HG03135 (cell line): ENCODE results near the gene MT1X.

Experiments
- ATAC-seq: cut with Tn5 transposase; IDR thresholded peaks from one replicate; pipeline ENCODE4 v1.9.1; 2021; ENCODE audit warnings: mild to moderate bottlenecking, moderate library complexity; ENCODE audit not compliant: unreplicated experiment

MT1X gene

DNA sequence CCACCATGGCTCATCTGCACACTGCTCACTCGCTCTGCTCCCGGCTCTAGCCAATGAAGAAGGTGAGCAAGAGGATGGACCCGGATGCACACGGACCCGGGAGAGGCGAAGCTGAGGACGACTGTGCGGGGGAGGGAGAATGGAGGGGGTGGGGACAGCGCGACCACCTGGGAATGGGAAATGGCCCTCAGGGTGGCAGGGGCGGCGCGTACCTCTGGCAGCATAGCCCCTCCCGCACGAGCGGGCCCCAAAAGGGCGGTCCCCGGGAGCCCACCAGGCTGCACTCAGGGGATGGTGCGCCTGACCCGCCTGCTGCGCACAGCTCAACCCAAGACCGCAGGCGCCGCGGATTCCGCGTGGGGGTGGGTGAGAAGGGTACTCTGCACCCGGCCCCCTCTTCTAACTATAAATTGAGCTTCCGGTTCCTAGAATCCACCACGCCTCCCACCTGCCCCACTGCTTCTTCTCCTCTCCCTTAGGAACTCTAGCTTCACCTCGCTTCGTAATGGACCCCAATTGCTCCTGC is 6.5 kb upstream of the MT1X start:
- no peak for ATAC-seq

DNA sequence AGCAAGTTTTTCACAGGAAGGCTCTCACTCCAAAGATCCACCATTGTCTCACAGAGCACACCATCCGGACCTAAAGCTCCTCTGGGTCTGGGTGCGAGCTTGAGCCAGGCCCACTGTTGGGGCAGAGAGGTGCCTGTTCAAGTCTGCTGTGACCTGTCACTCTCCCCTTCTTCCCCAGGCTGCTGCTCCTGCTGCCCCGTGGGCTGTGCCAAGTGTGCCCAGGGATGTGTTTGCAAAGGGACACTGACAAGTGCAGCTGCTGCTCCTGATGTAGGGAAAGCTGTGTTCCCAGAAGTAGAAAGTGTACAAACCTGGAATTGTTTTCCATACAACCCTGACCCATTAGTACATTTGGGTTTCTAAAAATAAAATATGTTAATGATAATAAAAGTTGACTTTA is 4.8 kb upstream of the MT1X start:
- ATAC-seq = no peak

DNA sequence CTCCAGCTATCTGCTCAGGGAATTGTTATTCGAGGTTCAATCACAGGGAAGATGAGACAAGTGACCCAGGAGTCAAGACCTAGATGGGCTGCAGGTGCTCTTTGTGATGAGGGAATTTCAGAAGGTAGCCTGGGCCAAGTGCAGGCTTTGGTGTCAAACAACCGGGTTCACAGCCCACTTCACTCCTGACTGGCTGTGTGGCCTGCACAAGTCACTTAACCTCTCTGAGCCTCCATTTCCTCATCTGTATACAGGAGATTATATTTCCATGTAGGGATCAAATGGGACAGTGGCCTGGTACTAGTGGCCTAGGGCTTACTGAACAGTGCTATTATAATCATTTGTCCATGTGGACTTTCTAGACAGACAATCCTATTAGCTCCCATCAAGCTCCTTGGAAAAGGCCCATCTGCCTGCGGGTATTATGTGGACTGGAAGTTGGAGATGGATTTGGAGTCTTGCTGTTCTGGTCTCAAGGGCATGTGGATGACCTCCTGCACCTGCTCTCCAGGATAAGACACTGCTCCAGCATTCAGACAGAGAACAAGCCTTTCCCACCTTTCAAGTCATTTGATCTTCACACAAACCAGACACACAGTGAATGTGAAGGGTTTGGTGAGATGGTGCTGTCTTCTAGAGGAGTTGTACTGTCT is 3.1 kb upstream of the MT1X start:
- no peak for ATAC-seq

DNA sequence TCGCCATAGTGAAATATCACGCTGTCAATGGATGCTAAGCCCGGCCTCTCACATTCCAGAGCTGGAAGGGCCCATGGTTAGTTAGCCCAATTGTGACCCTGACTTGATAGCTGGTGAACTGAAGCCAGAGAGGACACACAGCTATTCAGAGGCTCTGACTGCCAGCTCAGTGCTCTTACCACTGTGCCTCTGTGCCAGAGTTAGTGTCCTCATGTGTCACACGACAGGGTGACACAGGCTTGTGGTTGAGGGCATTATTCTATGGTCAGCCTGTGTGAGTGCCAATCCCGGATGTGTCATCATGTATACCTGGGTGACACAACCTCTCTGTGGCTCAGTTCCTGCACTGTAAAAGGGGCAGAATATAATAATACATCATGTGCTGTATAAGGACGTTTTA is 2.5 kb upstream of the MT1X start:
- no peak for ATAC-seq

DNA sequence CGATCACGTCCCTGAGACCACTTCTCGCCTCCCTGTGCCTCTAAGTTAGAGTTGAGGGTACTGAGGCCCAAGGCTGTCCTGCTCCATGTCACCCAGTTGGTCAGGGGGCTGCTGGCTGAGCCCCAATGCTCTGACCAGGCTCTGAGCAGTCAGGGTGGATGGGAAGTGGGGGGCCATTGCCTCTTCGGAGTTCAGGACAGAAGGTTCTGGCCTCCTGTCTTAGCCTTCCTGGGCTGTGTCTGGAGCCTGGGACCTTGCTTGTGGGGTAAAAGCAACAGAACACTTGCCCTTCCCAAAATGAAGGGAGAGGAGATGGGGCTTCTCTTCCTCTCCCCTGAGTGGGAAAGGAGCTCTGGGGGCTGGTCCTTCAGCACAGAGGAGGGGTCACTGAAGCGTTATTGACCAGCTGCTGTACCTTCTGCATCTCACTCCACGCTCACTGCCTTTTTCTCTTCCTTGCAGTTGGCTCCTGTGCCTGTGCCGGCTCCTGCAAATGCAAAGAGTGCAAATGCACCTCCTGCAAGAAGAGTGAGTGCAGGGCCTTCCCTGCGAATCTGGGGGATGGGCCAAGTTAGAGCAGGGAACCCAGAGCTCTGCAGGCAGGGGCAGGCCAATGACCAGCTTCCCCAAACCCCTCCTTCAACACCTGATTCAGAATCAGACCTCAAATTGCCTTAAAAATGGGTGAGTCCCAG is 580 bp downstream of the MT1X start:
- ATAC-seq = peak; percentile 12

DNA sequence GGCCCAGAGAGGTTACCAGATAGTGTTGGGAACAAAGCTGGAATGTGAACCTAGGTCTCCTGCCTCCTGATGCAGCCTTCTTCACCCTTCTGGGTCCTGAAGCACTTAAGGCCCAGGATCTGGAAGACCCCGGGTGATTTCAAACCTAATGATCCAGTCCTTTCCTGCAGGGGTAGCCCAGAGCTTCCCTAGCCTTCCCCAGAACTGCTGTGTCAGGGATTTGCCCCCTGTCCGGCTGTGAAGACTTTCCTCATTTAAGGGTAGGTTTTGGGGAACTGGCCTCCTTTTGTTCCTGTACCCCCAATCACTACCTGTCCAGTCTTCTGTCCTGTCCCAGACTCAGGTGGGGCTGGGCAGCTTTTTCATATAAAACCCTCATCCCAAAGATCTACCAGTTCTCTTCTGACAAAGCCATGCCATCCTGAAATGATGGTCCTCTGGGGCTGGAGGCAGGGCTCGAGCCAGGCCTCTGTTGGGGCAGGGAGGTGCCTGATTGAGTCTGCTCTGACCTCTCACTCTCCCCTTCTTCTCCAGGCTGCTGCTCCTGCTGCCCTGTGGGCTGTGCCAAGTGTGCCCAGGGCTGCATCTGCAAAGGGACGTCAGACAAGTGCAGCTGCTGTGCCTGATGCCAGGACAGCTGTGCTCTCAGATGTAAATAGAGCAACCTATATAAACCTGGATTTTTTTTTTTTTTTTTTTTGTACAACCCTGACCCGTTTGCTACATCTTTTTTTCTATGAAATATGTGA is 1.3 kb downstream of the MT1X start:
- no peak for ATAC-seq

DNA sequence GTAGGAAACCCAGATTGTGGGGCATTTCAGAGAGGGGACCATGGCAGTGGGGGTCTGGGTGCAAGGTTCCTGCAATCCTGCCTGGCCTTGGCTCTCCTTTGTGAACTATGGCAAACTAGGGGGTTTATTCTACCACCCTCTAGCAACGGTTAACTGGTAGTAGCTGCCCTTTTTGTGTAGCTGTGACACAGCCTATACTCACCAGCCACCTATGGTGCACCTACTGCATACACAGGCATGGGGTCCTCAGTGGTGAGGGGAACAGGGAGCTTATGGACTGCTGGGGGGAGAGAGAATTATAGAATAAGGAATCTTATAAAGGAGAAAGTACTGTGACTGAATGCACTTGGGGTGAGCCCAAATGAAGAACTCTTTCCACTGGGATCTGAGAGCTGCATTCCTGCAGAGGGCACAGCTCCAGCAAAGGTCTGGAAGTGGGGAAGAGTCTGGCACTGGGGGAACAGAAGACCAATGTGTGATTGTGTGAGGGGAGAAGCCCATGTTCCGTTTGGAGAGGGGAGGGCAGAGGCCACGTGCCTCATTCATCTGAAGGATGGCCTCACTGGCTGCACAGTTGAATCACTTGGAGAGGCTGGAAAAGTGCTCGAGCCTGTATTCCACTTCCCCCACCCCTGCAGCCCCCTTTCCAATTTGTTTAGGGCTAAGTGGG is 2.1 kb downstream of the MT1X start:
- no peak for ATAC-seq

DNA sequence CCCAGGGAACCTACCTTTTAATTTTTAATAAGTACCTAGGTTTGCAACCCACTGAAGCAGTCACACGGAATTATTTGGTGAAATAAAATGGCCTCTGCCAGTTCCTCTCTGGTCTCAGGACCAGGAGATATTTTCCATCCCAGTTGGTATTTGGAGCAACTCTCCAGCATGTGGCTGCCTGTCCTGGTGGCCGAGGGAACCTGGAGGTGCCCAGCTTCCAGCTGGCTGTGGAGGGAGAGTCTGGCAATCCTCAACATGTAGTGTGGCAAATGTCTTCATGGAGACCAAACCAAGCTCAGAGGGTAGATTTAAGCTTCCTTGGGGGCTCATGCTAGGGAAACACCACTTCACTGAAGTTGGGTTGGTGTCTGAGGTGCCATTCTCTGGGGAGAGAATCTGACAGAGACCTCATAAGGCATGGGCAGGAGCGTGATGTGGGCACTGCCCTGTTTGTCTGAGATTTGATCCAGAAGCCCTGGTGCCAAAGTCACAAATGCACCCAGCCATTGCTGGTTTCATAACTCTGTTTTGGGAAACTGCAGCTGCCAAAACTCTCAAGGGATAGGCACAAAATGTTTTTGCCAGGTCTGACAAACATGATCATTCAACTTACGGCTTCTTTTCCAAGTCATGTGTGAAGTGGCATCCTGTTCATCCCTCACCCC is 2.8 kb downstream of the MT1X start:
- no peak for ATAC-seq

DNA sequence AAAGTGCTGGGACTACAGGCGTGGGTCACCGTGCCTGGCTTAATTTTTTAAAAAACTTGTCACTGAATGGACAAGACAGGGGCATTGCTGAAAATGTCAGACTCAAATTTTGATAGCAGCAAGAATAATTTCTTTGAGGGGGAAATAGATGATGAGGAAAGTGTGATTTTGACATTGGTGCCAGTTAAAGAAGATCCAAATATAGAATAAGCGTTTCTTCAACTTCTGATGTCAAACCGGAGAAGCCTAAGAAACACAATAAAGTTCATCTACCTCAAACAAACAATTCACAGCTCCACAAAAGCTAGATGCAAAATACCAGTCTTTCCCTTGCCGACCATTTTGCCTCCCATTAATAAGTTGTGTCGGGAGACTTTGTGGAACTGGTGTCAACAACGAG is 4.5 kb downstream of the MT1X start:
- no peak for ATAC-seq

DNA sequence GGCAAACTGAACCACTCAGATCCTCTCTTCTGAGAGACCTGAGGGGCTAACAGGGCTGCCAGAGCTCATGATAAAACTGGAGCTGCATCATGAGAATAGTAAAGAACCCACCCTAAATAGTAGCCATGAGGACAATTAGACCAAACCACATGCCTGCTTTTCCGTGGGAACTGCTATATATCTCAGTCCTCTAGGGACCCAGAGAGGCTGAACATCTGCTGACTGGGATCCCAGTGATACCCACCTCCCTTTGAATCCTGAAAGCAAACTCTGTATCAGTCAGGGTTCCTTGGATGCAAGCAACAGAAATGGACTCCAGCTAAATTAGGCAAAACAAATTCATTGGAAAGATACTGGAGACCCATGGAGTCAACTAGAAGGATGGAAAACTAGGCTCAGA is 6.5 kb downstream of the MT1X start:
- ATAC-seq = no peak

DNA sequence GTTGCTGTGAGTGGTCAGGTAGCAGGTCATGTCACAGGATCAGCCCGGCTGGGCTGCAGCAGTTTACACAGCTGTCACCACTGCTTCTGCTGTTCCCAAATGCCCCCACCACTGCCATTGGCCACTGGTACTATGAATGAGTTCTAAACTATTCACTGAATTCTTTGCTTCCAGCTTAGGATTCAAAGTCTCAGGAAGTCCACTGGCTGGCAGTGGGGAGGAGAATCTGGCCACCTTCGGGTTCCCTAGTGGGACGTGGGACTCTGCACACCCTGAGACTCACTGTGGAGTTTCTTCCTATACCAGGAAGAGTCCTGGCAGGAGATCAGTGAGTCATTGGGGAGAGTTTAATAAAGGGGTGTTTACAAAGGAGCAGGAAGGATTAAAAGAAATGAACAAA is 6.9 kb downstream of the MT1X start:
- ATAC-seq = no peak

DNA sequence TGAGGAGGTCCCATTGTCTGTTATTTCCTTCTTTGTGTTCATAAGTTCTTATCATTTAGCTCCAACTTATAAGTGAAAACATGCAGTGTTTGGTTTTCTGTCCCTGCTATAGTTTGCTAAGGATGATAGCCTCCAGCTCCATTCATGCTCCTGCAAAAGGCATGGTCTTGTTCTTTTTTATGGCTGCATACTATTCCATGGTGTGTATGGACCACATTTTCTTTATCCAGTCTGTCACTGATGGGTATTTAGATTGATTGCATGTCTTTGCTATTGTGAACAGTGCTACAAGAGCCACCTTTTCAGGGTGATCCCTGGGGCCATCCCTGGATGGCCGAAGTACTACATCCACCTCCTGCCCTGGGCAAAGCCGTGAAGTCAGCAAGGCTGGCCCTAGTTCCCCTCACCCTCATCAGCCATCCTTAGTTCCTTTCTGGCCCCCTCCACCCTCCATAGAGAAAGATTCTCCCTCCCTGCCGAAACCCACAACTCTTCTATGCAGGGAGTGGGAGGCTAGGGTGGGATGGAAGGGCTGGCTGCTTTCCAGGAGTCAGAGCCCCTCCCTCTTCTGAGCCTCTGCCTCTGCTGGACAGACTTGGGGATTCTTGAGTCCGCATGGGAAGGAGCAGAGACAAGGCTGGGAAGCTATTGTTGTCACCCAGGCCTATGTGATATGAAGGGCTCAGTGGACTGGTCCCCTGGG is 8.3 kb downstream of the MT1X start:
- ATAC-seq = no peak

DNA sequence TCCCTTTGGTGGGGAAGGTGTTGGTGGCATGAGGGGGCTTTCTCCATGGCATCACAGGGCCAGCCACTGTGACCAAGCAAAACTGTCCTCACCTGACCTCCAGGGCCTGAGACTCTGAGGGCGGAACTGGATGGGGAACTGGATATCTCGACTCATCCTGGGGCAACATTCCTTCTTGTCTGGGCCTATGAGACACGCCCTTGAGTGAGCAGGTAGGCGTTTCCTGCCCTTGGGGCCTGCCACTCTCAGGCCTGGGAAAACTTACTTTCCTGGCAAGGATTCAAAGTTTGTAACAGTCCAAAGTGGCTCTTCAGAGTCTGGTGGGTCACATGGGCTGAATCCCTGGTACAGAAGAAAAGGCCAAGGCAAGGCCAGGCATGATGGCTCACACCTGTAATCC is 9.6 kb downstream of the MT1X start:
- no peak for ATAC-seq

DNA sequence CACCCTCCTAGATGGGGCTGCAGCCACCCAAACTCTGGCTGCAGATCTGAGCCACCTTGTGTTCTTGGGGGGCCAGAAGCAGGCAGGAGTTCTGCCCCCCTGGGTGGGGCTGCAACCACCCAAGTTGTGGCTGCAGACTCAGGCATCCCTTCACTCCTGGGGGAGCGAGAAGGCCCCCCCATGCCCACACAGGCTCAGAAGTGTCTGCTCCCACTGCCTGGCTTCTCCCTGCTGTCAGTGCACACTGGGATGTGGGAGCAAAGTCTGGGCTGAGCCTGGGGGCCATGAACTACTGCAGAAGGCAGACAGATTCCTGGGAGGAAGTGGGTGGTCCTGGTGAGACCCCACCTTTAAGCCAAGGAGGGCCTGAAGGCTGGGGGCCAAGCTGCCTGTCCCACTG is 13.0 kb downstream of the MT1X start:
- ATAC-seq = no peak

DNA sequence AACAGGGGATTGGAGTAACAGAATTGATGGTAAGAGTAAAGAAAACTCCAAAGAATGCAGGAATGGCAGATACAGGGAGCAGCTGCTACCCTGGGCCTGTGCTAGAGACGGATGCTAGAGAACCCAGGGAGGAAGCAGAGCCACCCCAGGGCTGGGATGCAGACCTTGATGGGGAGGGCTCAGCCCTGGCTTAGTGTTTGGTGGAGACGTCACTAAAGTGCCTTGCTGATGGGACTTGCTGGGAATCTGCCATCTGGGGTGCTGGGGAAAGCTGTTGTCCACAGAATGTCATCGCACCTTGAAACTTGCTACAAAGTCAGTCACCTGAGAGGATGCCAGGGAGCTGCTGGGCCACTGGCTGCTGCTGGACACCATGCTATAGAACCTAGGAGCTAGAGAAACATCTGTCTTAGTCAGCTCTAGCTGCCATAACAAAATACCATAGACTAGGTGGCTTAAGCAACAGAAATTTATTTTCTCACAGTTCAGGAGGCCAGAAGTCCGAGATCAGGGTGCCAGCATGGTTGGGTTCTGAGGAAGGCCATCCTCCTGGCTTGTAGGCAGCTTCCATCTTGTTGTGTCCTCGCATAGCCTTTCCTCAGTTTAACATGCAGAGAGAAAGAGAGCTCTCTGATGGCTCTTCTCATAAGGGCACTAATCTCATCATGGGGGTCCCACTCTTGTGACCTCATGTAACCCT is 15.3 kb downstream of the MT1X start:
- no peak for ATAC-seq

DNA sequence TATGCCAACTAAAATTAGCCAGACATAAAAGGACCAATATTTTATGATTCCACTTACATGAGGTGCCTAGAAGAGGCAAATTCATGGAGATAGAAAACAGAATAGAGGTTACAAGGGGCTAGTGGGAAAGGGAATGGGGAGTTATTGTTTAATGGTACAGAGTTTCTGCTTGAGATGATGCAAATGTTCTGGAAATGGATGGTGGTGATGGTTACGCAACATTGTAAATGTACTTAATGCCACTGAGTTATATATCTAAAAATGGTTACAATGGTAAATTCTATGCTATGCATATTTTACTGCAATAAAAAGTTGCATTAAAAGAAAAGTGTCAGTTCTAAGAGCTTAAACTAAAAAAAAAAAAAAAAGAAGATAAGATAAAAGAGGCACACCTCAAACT is 17.9 kb downstream of the MT1X start:
- no peak for ATAC-seq

DNA sequence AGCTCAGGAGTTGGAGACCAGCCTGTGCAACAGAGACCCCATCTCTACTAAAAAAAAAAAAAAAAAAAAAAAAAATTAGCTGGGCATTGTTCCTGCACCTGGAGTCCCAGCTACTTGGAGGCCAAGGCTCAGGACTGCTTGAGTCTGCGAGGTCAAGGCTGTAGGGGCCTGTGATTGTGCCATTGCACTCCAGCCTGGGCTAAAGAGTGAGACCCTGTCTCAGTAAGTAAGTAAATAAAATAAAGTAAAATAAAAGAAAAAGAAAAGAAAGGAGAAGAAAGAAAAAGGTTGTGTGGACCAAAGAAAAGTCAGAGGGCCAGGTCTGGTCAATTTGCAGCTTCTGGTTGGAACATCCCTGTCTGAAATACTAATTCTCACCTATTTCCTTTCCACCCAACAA is 18.4 kb downstream of the MT1X start:
- no peak for ATAC-seq

DNA sequence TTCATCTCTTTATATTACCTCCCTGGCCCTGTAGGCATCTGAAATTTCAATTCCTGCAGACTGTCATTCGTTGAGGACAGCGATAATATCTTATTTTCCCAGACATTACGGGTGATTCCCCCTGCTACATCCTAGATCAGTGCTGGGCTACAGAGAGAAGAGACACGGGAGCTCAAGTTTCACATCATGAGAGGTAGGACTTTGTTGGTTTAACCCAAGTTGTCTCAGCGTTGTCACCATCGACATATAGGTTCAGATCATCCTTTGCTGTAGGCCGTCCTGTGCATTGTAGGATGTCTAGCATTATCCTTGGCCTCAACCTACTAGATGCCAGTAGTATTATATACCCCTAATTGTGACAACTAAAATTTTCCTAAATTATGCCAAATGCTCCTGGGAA is 19.3 kb downstream of the MT1X start:
- no peak for ATAC-seq

DNA sequence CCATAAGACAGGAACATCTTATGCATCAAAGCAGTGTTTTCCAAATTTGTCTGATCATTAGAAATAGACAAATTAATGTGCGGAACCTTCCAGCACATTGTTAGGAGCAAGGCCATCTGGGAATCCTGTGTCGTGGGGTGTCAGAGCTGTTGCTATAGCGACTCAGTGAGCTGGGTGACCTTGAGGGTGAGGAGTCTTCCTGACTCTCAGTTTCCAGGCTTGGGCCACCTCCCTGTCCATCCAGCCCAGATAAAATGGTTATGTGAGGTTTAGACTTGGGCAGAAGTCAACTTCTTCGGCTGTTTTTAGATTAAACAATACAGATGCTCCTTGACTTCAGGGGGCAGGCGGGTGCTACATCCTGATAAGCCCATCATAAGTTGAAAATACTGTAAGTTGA is 20.6 kb downstream of the MT1X start:
- no peak for ATAC-seq
